Measurements from ENCODE around the gene RCBTB2.

DNA sequence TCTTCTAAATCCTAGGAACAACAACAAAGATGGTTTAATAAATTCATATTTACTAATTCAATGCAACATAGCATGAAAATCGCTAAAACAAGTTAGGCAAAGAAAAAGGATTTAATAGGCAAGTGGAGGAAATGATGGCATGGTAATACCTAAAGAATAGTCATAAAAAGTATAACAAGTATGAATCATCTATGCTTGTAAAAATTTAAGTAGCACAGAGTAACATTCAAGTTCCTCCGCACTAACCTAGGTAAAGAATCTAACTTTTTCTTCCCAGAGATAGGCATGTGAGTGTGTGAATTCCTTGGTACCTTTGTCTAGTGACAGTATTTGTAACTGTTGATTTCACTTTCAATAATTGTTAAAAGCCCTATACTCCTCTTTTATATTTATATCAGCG lies 42.6 kb downstream of the RCBTB2 start:
- TF ChIP-seq, protein P1, sequence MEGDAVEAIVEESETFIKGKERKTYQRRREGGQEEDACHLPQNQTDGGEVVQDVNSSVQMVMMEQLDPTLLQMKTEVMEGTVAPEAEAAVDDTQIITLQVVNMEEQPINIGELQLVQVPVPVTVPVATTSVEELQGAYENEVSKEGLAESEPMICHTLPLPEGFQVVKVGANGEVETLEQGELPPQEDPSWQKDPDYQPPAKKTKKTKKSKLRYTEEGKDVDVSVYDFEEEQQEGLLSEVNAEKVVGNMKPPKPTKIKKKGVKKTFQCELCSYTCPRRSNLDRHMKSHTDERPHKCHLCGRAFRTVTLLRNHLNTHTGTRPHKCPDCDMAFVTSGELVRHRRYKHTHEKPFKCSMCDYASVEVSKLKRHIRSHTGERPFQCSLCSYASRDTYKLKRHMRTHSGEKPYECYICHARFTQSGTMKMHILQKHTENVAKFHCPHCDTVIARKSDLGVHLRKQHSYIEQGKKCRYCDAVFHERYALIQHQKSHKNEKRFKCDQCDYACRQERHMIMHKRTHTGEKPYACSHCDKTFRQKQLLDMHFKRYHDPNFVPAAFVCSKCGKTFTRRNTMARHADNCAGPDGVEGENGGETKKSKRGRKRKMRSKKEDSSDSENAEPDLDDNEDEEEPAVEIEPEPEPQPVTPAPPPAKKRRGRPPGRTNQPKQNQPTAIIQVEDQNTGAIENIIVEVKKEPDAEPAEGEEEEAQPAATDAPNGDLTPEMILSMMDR (IDR thresholded peaks at IDR 0.05; ENCODE audit: low read length): no peak
- no peak for TF ChIP-seq EZH2 (IDR thresholded peaks at IDR 0.05; ENCODE audit: borderline replicate concordance, low read length)

Data from OCI-LY1 (cell line).